Superior temporal gyrus (tissue), 1 donor: ENCODE measurements around the gene MYO18B.
"Not testable (repeated sequence)": the region's sequence is repeated elsewhere in the genome, so short reads cannot be mapped to it uniquely, and the experiment has no call there.

Experiments
- DNase-seq: peaks from one replicate; pipeline ENCODE4 v3.0.0-alpha.2; 2016; ENCODE audit errors: extremely low spot score

Gene MYO18B

DNA sequence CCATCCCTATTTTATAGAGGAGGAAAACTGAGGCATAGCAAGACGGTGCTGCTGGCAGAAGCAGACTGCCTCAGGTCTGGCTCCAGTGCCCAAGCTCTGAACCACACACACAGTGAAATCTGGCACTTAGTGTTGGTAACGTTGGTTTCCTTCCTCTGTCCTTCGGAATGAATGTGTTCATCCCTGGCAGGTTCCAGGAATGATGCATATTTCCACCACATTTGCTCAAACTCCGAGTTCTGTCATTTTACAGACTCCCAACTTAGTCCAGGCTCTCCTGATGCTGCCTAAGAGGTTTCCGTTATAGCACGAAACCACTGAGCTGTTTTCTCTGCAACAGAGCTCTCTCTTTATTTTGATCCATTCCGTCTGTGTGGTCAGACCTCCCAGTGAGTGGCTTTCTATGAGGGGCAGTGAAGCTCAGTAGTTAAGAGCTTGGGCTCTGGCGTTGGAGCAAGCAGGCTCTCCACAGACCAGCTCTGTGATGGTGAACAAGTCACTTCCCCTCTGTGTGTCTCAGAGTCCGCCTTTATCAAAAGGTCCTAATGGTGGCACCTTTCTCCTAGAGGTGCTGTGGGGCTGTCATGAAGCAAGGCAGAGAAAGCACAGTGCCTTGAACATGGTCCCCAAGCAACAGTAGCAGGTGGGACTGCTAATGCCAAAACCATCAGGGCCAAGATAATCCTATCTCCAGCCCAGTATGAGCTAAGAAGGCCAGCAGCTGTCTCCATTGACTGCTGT, 200.3 kb downstream of the MYO18B start:
- DNase-seq, result peak; percentile 40

DNA sequence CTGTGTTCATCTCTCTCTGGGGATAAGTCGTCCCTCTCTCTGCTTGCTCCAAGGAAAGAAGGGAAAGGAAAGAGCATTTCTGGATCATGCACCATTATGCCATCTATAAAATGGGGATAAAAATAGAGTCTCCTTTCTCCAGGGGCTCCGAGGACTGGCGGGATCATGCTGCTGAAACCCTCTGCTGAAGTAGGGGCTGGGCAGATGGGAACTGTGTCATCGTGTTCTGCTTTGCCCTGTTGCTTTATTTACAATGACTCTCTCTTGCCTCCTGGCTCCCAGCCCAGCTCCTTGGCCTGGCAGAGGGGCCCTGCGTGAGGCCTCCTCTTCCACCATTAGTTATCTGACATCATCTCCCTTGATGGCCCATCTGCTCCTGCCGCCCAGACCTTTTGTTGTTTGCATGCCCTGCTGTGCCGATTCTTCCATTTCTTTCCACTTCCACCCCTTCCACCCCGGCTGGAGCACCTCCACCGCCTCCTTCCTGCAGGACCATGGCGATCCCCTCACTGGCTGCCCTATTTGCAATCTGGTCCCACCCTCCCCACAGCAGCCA, 200.9 kb downstream of the MYO18B start:
- DNase-seq, result peak; percentile 69

DNA sequence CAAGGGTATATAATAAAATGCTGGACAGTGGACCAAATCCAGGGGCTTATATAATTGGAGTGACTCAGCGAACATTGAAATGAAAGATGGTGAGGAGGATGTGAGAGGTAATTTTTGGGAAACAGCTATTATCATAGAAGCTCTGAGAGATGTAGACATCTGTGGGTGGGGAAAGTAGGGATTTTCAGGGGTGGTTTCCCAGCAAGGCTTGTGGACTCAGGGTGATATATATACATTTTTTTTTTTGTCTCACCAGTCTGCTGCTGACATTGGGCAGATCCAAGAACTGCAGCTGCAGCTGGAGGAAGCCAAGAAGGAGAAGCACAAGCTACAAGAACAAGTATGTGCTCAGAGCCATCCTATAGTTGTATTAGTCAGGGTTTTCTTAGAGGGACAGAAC, 208.1 kb downstream of the MYO18B start:
- DNase-seq, result peak; percentile 74

DNA sequence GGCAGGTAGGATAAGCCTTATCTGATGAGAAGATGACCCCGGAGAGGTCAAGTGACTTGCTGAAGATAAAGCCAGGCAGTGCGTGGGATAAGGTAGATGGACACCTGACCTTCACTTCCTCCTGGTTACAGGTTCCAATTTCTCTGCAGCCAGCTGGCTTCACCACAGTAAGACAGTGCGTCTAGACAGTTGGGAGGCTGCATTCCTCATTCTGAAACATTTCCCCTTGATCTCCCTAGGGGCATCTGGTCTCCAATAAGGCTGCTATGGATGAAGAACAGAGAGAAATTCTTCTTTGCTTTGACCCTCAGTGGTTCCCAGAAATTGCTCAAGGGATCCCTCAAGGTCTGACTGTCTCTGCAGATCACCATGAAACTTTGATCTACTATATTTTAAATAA, 211.3 kb downstream of the MYO18B start:
- DNase-seq, result no peak

DNA sequence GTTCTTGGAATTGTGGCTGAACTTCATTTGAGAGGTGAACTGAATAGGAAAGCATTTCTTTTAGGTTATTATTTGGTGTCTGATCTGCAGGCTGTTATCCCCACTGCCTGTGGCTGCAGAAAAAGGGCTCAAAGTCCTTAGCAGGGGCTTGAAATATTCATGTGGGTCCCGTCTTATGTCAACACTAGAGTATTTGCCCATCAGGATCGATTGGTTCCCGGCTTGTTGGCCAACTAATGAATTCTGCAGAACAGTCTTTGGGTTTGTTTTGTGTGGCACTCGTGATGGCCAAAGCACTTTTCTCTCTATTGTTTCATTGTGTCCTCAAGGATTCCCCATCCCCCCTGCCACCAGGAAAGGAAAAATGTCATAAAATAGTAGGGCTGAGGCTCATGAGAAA, 211.9 kb downstream of the MYO18B start:
- peak; percentile 40 for DNase-seq

DNA sequence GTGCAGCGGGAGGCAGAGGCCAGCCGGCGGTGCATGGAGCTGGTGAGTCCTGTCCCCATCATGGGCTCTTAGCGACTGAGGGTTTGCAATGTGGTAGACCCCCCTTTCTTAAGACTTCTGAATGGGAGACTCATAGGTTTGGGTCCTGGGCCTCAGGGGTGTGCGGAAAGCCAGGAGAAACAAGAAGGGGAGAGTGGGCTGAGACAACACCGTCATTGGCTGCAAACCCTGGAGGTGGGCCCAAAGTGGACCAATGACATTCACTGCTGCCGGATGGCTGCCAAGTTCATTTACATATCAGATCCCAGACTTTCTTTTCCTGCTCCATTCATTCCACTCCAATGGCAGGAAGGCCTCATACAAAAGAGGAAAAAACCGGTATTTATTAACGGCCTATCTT, 213.3 kb downstream of the MYO18B start:
- no peak for DNase-seq

DNA sequence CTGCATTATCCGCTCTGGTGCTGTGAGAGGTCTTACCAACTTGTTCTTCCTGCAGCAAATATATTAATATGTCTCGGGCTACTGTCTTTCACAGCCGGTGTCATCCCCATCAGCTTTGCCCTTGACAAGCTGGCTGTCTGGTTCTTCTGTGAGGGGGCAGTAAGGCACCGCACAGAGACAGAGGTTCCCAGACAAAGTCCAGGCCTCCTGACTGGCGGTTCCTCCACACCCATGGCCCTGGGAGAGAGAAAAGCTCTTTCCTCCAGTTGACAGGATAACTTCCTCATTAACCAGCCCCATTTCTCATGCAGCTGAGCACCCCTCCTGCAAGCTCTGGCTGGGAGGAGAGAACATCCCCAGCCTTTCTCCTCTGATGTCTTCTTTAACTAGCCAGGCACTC, 214.8 kb downstream of the MYO18B start:
- no peak for DNase-seq

DNA sequence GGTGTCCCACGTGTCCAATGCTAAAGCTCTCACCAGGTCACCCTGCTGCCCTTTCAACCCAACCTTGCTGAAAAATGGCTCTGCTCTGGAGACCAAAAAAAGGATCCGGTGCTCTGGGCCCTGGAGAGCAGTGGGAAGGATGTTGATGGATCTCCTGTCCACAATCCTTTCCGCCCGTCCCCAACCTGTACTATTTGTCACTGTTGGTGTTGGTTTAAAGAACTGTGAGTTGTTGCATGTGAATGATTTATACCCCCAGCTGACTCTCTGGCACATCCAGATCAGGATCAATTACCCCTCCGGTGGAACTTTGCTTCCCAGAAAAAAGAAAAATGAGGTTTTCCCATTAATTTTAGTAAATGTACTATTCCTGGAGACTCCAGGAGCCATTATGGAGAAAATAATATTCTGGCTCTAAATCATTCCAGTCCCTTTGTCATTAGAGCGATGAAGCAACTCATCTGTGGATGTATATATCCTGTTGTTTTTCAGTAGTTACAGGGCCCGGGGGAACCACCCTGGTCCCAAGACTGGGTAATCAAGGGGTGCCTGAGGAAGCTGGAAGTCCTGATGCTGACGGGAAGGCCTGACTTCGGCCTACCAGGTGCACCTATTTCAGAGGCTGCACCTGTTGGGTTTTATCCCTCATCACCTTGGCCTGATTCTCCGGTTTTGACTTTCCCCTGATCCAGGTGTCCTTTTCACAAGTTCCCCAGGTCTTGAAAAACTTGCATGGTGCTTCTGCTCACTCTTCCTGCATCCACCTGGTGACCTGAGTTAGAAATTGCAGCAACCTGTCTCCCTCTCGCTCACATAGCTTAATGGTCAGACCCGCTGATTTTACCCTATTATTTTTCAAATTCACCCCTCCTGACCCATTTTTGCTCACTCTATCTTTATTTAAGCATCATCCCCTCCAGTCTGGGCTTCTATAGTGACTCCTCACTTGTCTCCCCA, 218.1 kb downstream of the MYO18B start:
- no peak for DNase-seq

DNA sequence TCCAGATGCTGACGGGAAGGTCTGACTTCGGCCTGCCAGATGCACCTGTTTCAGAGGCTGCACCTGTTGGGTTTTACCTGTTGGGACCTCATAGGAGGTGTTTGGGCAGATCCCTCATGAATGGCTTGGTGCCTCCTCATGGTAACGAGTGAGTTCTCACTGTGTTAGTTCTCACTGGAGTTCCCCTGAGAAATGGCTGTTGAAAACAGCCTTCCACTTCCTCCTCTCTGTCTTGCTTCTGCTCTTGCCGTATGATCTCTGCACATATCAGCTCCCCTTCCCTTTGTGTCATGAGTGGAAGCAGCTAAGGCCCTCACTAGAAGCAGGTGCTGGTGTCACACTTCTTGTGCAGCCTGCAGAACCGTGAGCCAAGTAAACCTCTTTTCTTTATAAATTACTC, 219.7 kb downstream of the MYO18B start:
- no peak for DNase-seq

DNA sequence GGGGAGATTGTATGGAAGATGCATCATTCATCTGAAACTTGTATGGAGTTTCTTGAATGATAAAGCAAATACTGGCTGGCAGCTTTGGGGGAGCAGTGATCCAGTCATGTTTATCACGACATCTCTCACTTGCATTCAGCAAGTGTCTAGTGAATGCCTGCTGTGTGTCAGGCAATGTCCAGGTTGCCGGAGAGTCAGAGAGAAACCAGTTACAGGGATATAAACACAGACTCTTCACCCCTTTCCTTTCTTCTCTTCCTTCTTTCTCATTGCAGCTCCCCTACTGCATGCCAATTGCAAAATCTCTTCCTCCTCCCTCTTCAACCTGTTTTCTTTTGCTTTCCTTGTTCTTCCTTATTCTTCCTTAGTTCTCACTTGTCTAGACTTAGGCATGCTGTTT, 220.7 kb downstream of the MYO18B start:
- no peak for DNase-seq

DNA sequence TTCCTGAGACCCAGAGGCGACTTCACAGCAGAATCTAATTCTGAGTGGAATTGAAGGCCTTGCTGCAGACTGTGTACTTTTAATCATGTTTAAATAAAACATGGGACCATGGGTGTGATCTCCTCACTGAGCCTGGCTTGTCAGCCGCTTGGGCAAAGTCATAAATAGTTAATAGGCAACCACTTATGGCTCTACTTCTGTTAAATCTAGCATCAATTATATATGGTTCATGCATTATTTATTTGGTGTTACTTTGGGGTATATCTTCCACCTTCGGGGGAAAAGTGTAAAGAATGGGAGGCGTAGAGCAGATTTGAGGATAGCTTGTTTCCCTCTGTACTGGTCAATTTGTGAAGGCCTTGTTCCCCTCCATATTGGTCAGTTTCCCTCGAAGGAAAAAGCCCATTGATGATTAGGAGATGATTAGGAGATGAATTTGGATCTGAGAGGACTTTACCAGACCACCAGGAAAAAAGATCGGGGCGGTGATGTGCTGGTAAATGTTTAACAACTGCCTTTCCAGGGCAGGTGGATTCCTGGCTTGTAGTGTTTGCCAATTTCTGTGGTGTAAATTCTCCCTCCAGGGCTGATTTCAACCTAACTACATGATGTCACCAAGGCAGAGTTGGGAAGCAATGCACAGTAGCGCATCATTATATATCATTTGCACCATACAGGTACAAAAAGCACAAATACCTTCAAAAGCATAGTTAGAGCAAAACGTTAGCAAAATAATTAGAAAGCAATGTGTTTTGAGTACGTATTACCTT, 223.2 kb downstream of the MYO18B start:
- no peak for DNase-seq

DNA sequence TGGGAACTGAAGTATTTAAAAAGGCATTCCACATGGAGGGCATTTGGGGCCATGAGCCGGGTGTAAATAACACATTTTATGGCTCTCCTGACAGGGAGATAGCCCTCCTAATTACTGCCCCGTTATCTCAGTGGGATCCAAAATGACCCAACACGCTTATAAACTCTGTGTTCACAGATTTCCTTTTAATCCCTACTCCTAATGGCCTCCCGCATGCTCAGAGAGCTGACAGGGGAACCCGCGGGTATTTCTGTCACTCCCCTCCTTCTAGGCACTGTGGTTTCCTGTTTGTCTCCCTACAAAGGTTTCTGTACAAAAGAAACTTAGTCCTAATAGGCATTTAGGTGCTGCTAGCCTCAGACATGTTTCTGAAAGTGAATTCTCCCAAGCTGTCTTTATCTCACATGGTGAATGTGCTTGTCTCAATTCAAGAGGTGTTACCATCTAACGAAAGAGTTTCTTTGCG, 224.5 kb downstream of the MYO18B start:
- DNase-seq, result no peak

DNA sequence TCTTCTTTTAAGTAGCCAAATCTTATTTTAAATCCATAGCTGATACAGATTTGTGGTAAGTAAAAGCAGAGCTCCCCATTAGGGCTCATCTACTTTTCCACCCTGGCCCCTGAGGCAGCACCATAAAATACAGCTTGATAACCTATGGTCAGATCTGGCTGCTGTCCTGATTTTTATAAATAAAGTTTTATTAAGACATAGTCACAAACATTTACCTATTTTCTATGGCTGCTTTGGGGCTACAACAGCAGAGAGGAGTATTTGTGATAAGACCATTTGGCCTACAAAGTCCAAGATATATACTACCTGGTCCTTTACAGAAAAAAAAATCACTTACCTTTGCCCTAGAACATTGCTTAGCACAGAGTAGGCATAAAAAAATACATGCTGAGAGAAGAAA, 227.3 kb downstream of the MYO18B start:
- DNase-seq, result no peak

DNA sequence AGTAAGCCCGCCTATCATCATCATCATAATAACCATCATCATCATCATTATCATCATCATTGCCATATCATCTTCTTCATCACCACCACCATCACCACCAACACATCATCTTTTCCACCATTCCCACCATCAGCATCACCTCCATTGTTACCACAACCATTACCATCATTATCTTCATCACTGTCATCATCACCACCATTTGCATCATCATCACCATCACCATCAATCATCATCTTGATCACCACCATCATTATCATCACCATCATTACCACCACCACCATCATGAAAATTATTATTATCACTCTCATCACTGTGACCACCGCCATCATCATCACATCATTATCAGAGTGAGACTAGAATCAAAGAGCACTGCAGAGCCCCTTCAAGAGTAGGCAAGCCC, 227.9 kb downstream of the MYO18B start:
- DNase-seq, result no peak

DNA sequence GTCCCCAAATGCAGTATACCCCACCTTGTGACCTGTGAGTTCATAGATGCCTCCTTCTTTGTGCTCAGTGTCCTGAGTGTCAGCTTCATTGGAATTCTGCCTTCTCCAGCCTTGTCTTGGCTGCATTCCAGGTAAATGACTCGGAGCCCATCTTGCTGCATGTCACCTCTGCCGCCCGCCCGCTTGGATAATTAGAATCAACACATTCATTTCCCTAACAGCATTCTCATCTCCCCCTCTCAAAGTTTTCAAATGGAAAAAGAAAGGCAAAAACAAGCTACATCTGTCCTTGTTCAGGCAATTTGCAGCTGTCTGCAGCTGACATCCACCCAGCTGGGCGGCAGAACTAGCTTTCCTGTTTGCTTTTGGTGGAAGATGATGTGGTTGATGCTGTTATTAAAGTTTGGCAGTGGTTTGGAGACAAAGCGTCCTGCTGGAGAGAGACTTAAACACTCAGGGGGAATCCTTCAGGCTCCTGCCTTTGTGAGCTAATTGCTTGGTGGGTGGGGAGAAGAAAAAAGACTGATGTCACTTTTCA, 228.5 kb downstream of the MYO18B start:
- DNase-seq, result no peak

DNA sequence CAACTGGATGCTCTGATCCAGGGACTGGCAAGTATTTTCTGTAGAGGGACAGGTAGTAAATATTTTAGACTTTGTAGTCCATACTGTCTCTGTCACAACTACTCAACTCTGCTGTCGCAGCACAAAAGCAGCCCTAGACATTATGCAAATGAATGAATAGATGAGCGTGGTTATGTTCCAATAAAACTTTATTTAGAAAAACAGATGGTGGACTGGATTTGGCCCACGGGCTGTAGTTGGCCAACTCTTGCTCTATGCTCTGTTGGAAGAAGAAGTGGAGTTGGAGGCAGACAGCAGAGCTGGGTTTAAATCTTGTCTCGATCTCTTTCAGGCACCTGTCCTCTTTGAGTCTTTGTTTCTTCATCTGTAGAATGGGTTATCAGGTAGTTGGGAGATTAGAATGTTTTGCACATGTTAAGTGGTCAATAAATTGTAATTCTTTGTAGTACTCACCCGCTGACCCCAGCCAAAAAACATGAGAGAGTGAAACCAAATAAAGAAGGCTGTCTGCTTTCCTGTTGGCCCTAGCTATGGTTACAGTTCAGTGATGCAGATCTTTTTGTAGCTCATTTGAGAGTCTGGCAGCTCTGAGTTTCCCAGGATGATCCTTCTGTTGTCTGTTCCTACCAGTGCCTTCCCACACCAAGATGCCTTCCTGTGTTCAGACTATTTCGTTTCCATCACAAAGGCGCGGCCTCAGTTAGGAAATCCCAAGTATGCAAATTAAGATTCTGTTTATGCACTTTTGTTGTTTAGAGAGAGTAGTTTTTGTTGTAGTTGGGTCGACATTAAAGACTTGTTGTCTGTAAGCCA, 229.2 kb downstream of the MYO18B start:
- no peak for DNase-seq

DNA sequence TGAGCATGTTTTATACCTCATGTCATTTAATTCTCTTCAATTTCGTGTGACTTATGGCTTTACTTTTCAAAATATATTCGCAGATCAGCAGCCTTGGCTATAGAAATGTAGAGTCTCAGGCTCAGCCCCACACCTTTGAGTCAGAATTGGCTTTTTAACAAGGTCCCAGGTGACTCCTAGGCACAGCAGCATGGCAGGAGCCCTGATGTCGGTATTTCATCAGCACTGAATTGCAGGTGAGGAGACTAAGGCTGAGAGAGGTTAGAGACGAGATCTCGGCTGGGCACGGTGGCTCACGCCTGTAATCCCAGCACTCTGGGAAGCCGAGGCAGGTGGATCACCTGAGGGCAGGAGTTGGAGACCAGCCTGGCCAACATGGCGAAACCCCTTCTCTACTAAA, 230.4 kb downstream of the MYO18B start:
- no peak for DNase-seq

DNA sequence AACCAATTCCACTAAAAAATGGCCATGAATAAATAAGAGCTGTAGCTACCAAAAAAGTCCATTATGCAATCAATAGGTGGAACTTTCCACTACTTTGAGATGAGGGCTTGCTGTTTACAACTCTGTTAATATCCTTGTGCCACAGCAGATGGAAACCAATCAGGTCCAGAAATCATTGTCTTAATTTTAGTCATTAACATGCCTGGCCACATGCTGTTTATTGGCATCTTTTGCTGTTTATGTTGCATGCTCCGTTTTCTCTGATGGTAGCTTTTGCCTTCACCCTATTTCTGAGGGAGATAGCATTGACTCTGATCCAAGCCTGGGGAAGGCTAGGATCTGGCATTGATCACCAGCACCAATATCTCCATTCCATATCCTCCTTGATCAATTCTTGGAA, 234.4 kb downstream of the MYO18B start:
- no peak for DNase-seq

DNA sequence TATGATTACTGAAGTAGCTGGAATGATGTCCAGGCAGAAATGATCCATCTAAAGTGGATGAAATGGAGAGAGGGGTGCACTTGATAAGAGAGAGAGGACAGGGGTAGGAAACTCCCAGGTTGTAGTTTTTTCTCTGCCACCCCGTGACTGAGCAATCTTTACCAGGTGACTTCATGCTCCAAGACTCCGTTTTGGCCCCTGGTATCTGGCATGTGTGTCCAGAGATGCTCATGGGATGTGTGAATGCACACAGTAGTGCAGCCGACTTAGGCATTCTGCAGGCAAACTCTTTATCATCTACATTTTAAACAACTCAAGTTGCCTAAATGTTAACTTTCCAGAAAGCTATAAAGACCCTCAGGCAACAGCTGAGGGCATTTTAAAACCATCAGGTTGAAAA, 238.0 kb downstream of the MYO18B start:
- no peak for DNase-seq

DNA sequence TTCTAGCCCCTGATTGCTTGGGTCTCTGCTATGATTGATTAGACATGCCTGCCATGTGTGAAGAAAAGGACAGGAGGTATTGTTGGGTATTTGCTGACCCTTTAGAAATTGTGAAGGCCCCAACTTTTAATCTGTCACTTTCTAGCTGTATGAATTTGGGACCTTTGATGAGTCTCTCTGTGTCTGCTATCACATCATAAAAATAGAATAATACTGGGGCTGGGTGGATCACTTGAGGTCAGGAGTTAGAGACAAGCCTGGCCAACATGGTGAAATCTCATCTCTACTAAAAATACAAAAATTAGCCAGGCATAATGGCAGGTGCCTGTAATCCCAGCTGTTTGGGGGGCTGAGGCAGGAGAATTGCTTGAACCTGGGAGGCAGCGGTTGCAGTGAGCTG, 242.9 kb downstream of the MYO18B start:
- DNase-seq, result not testable (repeated sequence)

DNA sequence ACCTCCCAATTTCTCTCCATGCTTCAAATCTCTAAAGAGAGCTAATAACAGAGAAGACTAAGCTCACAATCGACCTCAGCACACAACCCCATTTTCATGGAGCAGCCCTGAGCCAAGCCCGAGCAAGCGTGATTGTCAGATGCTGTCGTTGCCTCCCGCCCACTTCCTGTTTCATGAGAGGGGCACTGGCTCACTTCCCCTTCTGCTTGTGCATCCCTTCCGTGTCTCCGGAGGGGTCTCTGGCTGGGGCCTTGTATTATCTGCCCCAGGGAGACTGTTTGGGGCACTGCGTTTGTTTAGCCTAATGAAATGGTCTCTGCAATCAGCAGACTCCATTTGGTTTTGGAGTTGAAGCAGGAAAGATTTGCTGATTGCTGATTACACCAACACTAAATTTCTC, 246.0 kb downstream of the MYO18B start:
- DNase-seq, result no peak
